Stimulated activated CD8-positive, alpha-beta memory T cell treated with anti-CD3 and anti-CD28 coated beads, Interleukin-15, amount 100 ng/mL, for 48 hours (primary cell): ENCODE results near the gene PCDHGA5.
A peak's percentile ranks its signal among the peaks of the same experiment; 100 is the strongest.
"Not testable (repeated sequence)": the region's sequence is repeated elsewhere in the genome, so short reads cannot be mapped to it uniquely, and the experiment has no call there.

Source experiments
- DNase-seq, 2 donors: peaks; one replicate each; pipeline ENCODE4 v3.0.0-alpha.2; 2020; ENCODE audit warnings: low read depth in 2 of 2

Gene PCDHGA5

DNA sequence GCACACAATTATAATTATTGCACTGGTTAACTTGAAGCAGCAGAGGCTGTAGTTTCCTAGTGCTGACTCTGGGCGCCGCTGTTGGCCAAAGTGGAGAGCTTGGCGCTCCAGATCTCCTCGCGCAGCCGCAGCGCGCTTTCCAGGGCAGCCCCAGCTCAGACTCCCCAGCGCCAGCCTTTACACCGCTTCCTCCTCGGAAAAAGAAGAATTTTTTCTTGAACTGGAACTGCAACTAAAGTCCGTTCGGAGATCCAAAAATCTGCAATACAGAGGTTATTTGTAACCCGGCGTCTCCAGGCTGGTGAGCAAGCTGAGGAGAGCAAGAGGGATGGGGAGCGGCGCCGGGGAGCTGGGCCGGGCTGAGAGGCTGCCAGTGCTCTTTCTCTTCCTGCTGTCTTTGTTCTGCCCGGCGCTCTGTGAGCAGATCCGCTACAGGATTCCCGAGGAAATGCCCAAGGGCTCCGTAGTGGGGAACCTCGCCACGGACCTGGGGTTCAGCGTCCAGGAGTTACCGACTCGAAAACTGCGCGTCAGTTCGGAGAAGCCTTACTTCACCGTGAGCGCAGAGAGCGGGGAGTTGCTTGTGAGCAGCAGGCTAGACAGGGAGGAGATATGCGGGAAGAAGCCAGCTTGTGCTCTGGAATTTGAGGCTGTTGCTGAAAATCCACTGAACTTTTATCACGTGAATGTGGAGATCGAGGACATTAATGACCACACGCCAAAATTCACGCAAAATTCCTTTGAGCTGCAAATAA lies 23.8 kb downstream of the PCDHGA5 start, which contains the start of gene PCDHGB4:
Gene PCDHGB4, plus strand, starts transcription at position 142 of the 755 bp plus-strand sequence. Its CDS starts 187 bp downstream, at position 329.
- DNase-seq: not testable (repeated sequence)

DNA sequence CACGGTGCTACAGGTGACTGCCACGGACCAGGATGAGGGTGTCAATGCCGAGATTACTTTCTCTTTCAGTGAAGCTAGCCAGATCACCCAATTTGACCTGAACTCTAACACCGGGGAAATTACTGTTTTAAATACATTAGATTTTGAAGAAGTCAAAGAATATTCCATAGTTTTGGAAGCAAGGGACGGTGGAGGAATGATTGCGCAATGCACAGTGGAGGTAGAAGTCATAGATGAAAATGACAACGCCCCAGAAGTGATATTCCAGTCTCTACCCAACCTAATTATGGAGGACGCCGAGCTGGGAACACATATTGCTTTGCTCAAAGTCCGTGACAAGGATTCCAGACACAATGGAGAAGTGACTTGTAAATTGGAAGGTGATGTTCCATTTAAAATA lies 24.7 kb downstream of the PCDHGA5 start:
- no peak for DNase-seq

- no peak for DNase-seq
These were observed 25.4 kb downstream of the PCDHGA5 start for GRCh38 chr5:141389153-141390042.

- DNase-seq: no peak
These were observed 28.7 kb downstream of the PCDHGA5 start, which contains the start of gene PCDHGA8 for GRCh38 chr5:141392429-141393198. PCDHGA8 (plus strand) TSS chr5:141392633; CDS start chr5:141392814, 181 bp downstream.

- DNase-seq: no peak
These were observed 29.3 kb downstream of the PCDHGA5 start for GRCh38 chr5:141393267-141393666.

DNA sequence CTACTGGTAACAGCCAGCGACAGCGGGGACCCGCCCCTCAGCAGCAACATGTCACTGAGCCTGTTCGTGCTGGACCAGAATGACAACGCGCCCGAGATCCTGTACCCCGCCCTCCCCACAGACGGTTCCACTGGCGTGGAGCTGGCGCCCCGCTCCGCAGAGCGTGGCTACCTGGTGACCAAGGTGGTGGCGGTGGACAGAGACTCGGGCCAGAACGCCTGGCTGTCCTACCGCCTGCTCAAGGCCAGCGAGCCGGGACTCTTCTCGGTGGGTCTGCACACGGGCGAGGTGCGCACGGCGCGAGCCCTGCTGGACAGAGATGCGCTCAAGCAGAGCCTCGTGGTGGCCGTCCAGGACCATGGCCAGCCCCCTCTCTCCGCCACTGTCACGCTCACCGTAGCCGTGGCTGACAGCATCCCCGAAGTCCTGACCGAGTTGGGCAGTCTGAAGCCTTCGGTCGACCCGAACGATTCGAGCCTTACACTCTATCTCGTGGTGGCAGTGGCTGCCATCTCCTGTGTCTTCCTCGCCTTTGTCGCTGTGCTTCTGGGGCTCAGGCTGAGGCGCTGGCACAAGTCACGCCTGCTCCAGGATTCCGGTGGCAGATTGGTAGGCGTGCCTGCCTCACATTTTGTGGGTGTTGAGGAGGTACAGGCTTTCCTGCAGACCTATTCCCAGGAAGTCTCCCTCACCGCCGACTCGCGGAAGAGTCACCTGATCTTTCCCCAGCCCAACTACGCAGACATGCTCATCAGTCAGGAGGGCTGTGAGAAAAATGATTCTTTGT lies 30.6 kb downstream of the PCDHGA5 start:
- not testable (repeated sequence) for DNase-seq

- DNase-seq: not testable (repeated sequence)
These were observed 34.0 kb downstream of the PCDHGA5 start, which contains the start of gene PCDHGB5 for GRCh38 chr5:141397756-141398551. PCDHGB5 (plus strand) TSS chr5:141397947; CDS start chr5:141398128, 181 bp downstream.

GRCh38 chr5:141398608-141399007 lies 34.6 kb downstream of the PCDHGA5 start:
- no peak for DNase-seq

- DNase-seq: no peak
These were observed 35.7 kb downstream of the PCDHGA5 start for GRCh38 chr5:141399555-141400258.

GRCh38 chr5:141402553-141403243 lies 38.7 kb downstream of the PCDHGA5 start, which contains the start of gene PCDHGA9:
PCDHGA9 (plus strand) TSS chr5:141402778; CDS start chr5:141402953, 175 bp downstream.
- DNase-seq: no peak

DNA sequence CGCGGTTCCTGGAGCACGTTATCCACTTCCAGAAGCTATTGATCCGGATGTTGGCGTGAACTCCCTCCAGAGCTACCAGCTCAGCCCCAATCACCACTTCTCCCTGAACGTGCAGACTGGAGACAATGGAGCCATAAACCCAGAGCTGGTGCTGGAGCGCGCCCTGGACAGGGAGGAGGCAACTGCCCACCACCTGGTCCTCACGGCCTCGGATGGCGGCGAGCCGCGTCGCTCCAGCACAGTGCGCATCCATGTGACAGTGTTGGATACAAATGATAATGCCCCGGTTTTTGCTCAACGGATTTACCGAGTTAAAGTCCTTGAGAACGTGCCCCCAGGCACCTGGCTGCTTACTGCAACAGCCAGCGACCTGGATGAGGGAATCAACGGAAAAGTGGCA lies 39.4 kb downstream of the PCDHGA5 start:
- no peak for DNase-seq

DNA sequence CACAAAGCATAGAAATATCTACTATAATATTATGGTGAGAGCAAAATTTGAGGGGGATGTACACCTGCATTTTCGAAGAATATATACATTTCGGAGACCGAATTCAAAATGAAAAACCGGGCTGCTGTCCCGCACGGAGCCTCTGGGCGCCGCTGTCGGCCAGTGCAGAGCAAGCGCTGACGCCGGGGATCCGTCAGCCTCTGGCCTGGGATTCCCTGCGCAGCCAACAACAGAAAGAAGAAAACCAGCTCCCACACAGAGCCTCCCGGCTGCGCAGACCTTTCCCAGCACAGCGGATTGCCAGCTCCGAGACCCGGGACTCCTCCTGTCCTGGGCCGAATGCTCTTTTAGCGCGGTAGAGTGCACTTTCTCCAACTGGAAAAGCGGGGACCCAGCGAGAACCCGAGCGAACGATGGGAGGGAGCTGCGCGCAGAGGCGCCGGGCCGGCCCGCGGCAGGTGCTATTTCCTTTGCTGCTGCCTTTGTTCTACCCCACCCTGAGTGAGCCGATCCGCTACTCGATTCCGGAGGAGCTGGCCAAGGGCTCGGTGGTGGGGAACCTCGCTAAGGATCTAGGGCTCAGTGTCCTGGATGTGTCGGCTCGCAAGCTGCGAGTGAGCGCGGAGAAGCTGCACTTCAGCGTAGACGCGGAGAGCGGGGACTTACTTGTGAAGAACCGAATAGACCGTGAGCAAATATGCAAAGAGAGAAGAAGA lies 44.0 kb downstream of the PCDHGA5 start, which contains the start of gene PCDHGB6:
Gene PCDHGB6, plus strand, starts transcription at position 232 of the 716 bp plus-strand sequence. Its CDS starts 182 bp downstream, at position 414.
- peak in 1 of 2 donors; percentile 23 for DNase-seq

DNA sequence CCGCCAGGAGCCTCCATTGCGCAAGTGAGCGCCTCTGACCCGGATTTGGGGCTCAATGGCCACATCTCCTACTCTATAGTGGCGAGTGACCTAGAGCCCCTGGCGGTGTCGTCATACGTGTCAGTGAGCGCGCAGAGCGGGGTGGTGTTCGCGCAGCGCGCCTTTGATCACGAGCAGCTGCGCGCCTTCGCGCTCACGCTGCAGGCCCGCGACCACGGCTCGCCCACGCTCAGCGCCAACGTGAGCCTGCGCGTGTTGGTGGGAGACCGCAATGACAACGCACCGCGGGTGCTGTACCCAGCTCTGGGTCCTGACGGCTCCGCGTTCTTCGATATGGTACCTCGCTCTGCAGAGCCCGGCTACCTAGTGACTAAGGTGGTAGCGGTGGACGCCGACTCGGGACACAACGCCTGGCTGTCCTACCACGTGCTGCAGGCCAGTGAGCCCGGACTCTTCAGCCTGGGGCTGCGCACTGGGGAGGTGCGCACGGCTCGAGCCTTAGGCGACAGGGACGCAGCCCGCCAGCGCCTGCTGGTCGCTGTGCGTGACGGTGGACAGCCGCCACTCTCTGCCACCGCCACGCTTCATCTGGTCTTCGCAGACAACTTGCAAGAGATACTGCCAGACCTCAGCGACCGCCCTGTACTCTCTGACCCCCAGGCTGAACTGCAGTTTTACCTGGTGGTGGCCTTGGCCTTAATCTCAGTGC lies 45.8 kb downstream of the PCDHGA5 start:
- no peak for DNase-seq

GRCh38 chr5:141411575-141411974 lies 47.6 kb downstream of the PCDHGA5 start:
- DNase-seq: no peak

GRCh38 chr5:141412854-141413539 lies 49.0 kb downstream of the PCDHGA5 start, which contains the start of gene PCDHGA10:
PCDHGA10 (plus strand) TSS chr5:141412987; CDS start chr5:141413176, 189 bp downstream.
- DNase-seq: no peak

GRCh38 chr5:141413540-141414069 lies 49.6 kb downstream of the PCDHGA5 start:
- no peak for DNase-seq
